ENCODE measurements around the gene MS4A3. TPM values are rescaled to one million over a fixed set of nuclear protein-coding genes. Genes with fewer than 3 reads are reported as not detected.

Gene MS4A3
- total RNA-seq, 1 experiment from 2014 or later: not detected

- no peaks in the 10 kb centered on the region for H3K9me3 Mint-ChIP-seq (ENCODE audit: unreplicated experiment)
- POLR2A ChIA-PET: no interaction called here
- intact Hi-C loops (cut with micrococcal nuclease): no loop called here
- DNase-seq (ENCODE audit: unreplicated experiment): no peak
- no peaks in the 10 kb centered on the region for H3K4me1 Mint-ChIP-seq (ENCODE audit: insufficient read depth, unreplicated experiment)
- CTCF ChIA-PET: interaction anchor here (0.6 to 1.4 kb wide), 4 partner anchors 8 to 509 kb away, joined by 3 to 7 read pairs (median 5); no protein-coding TSS in a partner anchor
- H3K4me3 Mint-ChIP-seq (ENCODE audit: unreplicated experiment): no peak overlapping the region
- H3K36me3 Mint-ChIP-seq (ENCODE audit: insufficient read depth, unreplicated experiment): no peaks in the 10 kb centered on the region
- H3K27ac Mint-ChIP-seq (ENCODE audit: low read depth, unreplicated experiment): no peak overlapping the region
- no TSS peak for BruUV-seq (replicated peaks)
- no peaks in the 10 kb centered on the region for H3K27me3 Mint-ChIP-seq (ENCODE audit: insufficient read depth, unreplicated experiment)
- TF ChIP-seq CTCF (IDR thresholded peaks at IDR 0.05; ENCODE audit: unreplicated experiment): no peak
Observed at GRCh38 chr11:60119710-60120109, 63.2 kb downstream of the MS4A3 start.

Other genes starting within 250 kb of the MS4A3 start
- 31.8 and 39.8 TPM in 2 replicates for gene MRPL16, start 245.9 kb upstream of the MS4A3 start, total RNA-seq (2022)
- not detected in 2 replicates for gene CBLIF, start 211.2 kb upstream of the MS4A3 start, total RNA-seq (2022)
- gene TCN1, start 190.2 kb upstream of the MS4A3 start, total RNA-seq (2022): not detected in 2 replicates
- not detected in 2 replicates for gene OOSP3, start 177.9 kb upstream of the MS4A3 start, total RNA-seq (2022)
- gene OOSP1, start 118.2 kb upstream of the MS4A3 start, total RNA-seq (2022): not detected in 2 replicates
- not detected in 2 replicates for gene OOSP4A, start 92.6 kb upstream of the MS4A3 start, total RNA-seq (2022)
- gene OOSP4B, start 39.5 kb upstream of the MS4A3 start, total RNA-seq (2022): not detected in 2 replicates
- not detected in 2 replicates for gene OOSP2, start 16.3 kb upstream of the MS4A3 start, total RNA-seq (2022)
- not detected in 2 replicates for gene MS4A2, start 32.0 kb downstream of the MS4A3 start, total RNA-seq (2022)
- not detected in 2 replicates for gene MS4A6A, start 126.4 kb downstream of the MS4A3 start, total RNA-seq (2022)
- not detected in 2 replicates for gene MS4A4E, start 186.5 kb downstream of the MS4A3 start, total RNA-seq (2022)
- not detected in 2 replicates for gene MS4A4A, start 224.0 kb downstream of the MS4A3 start, total RNA-seq (2022)

Data from MCF 10A (cell line).